ENCODE data around the gene SH2D5.

SH2D5 gene

GRCh38 chr1:20711285-20712214 lies 21.0 kb downstream of the SH2D5 start:
- DNase-seq: no peak

- no peak for DNase-seq
These were observed 21.8 kb downstream of the SH2D5 start for GRCh38 chr1:20710469-20711284.

- DNase-seq: no peak
These were observed 22.6 kb downstream of the SH2D5 start for GRCh38 chr1:20709868-20710267.

GRCh38 chr1:20708891-20709290 lies 23.6 kb downstream of the SH2D5 start:
- no peak for DNase-seq

- DNase-seq: no peak
These were observed 24.4 kb downstream of the SH2D5 start for GRCh38 chr1:20708057-20708456.

- no peak for DNase-seq
These were observed 25.7 kb downstream of the SH2D5 start for GRCh38 chr1:20706841-20707240.

- DNase-seq: peak; percentile 73
These were observed 27.2 kb downstream of the SH2D5 start for GRCh38 chr1:20705203-20705755.

- DNase-seq: no peak
These were observed 27.9 kb downstream of the SH2D5 start for GRCh38 chr1:20704390-20705202.

- no peak for DNase-seq
These were observed 29.3 kb downstream of the SH2D5 start for GRCh38 chr1:20703124-20703756.

GRCh38 chr1:20702416-20702815 lies 30.1 kb downstream of the SH2D5 start:
- DNase-seq: no peak

- no peak for DNase-seq
These were observed 30.7 kb downstream of the SH2D5 start for GRCh38 chr1:20701847-20702246.

GRCh38 chr1:20701446-20701845 lies 31.1 kb downstream of the SH2D5 start:
- DNase-seq: no peak

GRCh38 chr1:20700636-20701215 lies 31.8 kb downstream of the SH2D5 start:
- DNase-seq: no peak

- DNase-seq: peak; percentile 84
These were observed 32.9 kb downstream of the SH2D5 start for GRCh38 chr1:20699558-20699957.

- peak; percentile 79 for DNase-seq
These were observed 34.1 kb downstream of the SH2D5 start for GRCh38 chr1:20698195-20698910.

- no peak for DNase-seq
These were observed 34.9 kb downstream of the SH2D5 start for GRCh38 chr1:20697563-20697962.

GRCh38 chr1:20696397-20697333 lies 35.8 kb downstream of the SH2D5 start:
- DNase-seq: peak; percentile 98

GRCh38 chr1:20695515-20695914 lies 37.0 kb downstream of the SH2D5 start:
- no peak for DNase-seq

- no peak for DNase-seq
These were observed 38.9 kb downstream of the SH2D5 start for GRCh38 chr1:20693623-20694022.

GRCh38 chr1:20691872-20692271 lies 40.6 kb downstream of the SH2D5 start:
- DNase-seq: no peak

All from islet precursor cell (in vitro differentiated cells).